ENCODE results near the gene CHCHD10.

Gene CHCHD10

DNA sequence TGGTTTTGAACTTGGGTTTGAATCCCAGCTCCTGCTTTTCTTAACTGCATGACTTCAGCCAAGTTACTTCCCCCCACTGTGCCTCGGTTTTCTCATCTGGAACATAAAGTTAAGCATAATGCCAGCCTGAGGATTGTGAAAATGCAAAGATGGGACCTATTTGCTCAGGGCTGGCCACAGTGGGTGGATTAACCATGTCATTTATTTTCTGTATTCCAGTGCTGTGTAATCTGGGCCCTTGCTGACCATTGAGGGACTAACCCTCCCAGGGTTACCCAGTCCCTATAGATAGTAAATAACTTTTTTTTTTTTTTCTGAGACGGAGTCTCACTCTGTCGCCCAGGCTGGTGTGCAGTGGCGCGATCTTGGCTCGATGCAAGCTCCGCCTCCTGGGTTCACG lies 12.1 kb downstream of the CHCHD10 start:
- no peak for TF ChIP-seq EP300 (IDR thresholded peaks at IDR 0.05; ENCODE audit: borderline replicate concordance)
- TF ChIP-seq CREB1 (IDR thresholded peaks at IDR 0.05; ENCODE audit: low read depth) = no peak
- TF ChIP-seq, protein P1, sequence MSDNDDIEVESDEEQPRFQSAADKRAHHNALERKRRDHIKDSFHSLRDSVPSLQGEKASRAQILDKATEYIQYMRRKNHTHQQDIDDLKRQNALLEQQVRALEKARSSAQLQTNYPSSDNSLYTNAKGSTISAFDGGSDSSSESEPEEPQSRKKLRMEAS (IDR thresholded peaks at IDR 0.05) = no peak
- TF ChIP-seq CEBPB (IDR thresholded peaks at IDR 0.05) = no peak
- TF ChIP-seq, protein P2, sequence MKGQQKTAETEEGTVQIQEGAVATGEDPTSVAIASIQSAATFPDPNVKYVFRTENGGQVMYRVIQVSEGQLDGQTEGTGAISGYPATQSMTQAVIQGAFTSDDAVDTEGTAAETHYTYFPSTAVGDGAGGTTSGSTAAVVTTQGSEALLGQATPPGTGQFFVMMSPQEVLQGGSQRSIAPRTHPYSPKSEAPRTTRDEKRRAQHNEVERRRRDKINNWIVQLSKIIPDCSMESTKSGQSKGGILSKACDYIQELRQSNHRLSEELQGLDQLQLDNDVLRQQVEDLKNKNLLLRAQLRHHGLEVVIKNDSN (IDR thresholded peaks at IDR 0.05) = no peak
- TF ChIP-seq ZBTB7A (IDR thresholded peaks at IDR 0.05; ENCODE audit: low read depth) = no peak
- no peak for TF ChIP-seq NFIC (IDR thresholded peaks at IDR 0.05)
- TF ChIP-seq TCF12 (IDR thresholded peaks at IDR 0.05; ENCODE audit: low read depth) = no peak
- TF ChIP-seq EGR1 (IDR thresholded peaks at IDR 0.05) = no peak
- TF ChIP-seq RAD21 (IDR thresholded peaks at IDR 0.05; ENCODE audit: low read depth) = no peak
- TF ChIP-seq YY1 (IDR thresholded peaks at IDR 0.05; ENCODE audit: low read depth) = no peak
- TF ChIP-seq TAF1 (IDR thresholded peaks at IDR 0.05; ENCODE audit: low read depth) = no peak
- TF ChIP-seq TEAD4 (IDR thresholded peaks at IDR 0.05) = no peak
- TF ChIP-seq, protein P3, sequence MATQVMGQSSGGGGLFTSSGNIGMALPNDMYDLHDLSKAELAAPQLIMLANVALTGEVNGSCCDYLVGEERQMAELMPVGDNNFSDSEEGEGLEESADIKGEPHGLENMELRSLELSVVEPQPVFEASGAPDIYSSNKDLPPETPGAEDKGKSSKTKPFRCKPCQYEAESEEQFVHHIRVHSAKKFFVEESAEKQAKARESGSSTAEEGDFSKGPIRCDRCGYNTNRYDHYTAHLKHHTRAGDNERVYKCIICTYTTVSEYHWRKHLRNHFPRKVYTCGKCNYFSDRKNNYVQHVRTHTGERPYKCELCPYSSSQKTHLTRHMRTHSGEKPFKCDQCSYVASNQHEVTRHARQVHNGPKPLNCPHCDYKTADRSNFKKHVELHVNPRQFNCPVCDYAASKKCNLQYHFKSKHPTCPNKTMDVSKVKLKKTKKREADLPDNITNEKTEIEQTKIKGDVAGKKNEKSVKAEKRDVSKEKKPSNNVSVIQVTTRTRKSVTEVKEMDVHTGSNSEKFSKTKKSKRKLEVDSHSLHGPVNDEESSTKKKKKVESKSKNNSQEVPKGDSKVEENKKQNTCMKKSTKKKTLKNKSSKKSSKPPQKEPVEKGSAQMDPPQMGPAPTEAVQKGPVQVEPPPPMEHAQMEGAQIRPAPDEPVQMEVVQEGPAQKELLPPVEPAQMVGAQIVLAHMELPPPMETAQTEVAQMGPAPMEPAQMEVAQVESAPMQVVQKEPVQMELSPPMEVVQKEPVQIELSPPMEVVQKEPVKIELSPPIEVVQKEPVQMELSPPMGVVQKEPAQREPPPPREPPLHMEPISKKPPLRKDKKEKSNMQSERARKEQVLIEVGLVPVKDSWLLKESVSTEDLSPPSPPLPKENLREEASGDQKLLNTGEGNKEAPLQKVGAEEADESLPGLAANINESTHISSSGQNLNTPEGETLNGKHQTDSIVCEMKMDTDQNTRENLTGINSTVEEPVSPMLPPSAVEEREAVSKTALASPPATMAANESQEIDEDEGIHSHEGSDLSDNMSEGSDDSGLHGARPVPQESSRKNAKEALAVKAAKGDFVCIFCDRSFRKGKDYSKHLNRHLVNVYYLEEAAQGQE (IDR thresholded peaks at IDR 0.05; ENCODE audit: low read depth) = no peak
- no peak for TF ChIP-seq FOXM1 (IDR thresholded peaks at IDR 0.05; ENCODE audit: borderline replicate concordance, low read depth)

DNA sequence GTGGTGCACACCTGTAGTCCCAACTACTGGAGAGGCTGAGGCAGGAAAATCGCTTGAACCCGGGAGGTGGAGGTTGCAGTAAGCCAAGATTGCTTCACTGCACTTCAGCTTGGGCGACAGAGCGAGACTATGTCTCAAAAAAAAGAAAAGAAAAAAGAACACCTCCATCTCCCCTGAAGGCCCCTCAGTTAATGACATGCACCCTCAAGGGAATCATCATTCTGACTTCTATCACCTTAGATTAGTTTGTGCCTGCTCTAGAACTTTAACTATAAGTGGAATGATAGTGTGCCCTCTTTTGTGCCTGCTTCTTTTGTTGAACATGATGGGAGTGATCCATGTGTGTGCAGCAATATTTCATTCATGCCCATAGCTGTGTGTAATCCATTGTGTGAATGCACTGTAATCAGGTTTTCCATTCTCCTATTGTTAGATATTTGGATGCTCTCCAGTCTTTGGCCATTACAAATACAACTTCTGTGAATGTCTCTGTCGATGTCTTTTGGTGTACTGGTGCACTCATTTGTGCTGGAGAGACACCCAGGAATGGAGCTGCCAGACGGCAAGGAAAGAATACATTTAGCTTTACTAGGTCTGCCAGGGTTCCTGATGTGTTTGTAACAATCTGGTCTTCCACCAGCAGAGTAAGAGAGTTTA lies 12.7 kb downstream of the CHCHD10 start:
- TF ChIP-seq NFIC (IDR thresholded peaks at IDR 0.05) (peak; percentile 57), TAF1 (IDR thresholded peaks at IDR 0.05; ENCODE audit: low read depth) (no peak), CEBPB (IDR thresholded peaks at IDR 0.05) (no peak)
- TF ChIP-seq, protein P1 (IDR thresholded peaks at IDR 0.05) = no peak
- TF ChIP-seq, protein P2 (IDR thresholded peaks at IDR 0.05) = no peak

DNA sequence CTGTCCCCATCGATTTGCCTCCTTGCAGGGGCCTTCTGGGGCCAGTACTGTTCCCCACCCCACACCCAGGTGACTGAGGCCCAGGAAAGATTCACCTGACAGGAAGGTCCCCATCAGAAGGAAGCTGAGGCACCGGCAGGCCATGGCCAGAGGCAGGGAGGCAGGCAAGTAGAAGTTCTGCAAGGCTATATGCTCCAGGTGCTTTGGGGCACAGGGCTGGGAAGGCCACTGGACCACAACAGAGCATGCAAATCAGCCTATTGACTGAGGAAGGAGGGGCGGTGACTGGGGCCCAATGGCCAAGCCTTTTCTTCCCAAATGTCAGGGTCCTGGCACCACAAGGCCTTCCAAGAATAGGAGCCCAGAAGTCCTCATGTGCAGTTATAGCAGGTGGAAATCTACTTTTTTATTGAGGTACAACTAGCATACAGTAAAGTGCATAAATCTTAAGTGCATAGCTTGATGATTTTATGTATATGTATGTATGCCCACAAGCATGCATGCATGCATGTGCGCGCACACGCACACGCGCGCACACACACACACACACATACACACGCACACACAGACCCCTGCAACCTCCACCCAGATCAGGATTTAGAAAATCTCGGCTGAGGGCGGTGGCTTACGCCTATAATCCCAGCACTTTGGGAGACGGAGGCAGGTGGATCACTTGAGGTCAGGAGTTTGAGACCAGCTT lies 13.4 kb downstream of the CHCHD10 start, which contains the start of gene VPREB3:
Gene VPREB3, minus strand, starts transcription at position 206 of the 700 bp plus-strand sequence. Its CDS starts 62 bp downstream, at position 144.
- TF ChIP-seq NFIC (IDR thresholded peaks at IDR 0.05) = no peak
- no peak for TF ChIP-seq CREB1 (IDR thresholded peaks at IDR 0.05; ENCODE audit: low read depth)
- no peak for TF ChIP-seq CEBPB (IDR thresholded peaks at IDR 0.05)
- no peak for TF ChIP-seq TCF12 (IDR thresholded peaks at IDR 0.05; ENCODE audit: low read depth)
- TF ChIP-seq, protein P2 (IDR thresholded peaks at IDR 0.05) = no peak
- TF ChIP-seq, protein P1 (IDR thresholded peaks at IDR 0.05) = no peak
- no peak for TF ChIP-seq YY1 (IDR thresholded peaks at IDR 0.05; ENCODE audit: low read depth)

DNA sequence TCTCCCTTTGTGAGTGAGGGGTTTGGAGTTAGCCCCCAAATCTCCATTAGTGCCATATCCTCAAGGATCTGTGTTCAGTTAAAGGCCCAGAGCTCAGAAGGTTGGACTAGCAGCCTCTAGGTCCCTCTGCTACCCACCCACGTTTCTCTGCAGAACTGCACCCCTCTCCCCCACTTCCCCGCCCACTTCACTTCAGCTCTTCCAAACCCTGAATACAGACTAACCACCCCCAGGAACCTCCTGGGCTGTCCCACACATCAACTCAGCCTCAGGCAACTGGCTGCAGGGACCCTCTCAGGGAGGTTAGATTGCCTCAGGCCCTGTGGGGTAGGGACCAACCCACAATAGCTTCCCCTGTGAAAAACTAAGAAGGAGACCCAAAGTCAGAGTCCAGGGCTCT lies 14.4 kb downstream of the CHCHD10 start:
- TF ChIP-seq CREB1 (IDR thresholded peaks at IDR 0.05; ENCODE audit: low read depth) = no peak
- TF ChIP-seq, protein P1 (IDR thresholded peaks at IDR 0.05) = no peak
- no peak for TF ChIP-seq RAD21 (IDR thresholded peaks at IDR 0.05; ENCODE audit: low read depth)
- TF ChIP-seq YY1 (IDR thresholded peaks at IDR 0.05; ENCODE audit: low read depth) = no peak
- TF ChIP-seq ZBTB7A (IDR thresholded peaks at IDR 0.05; ENCODE audit: low read depth) = no peak
- no peak for TF ChIP-seq TEAD4 (IDR thresholded peaks at IDR 0.05)
- TF ChIP-seq TCF12 (IDR thresholded peaks at IDR 0.05; ENCODE audit: low read depth) = no peak
- no peak for TF ChIP-seq TAF1 (IDR thresholded peaks at IDR 0.05; ENCODE audit: low read depth)

DNA sequence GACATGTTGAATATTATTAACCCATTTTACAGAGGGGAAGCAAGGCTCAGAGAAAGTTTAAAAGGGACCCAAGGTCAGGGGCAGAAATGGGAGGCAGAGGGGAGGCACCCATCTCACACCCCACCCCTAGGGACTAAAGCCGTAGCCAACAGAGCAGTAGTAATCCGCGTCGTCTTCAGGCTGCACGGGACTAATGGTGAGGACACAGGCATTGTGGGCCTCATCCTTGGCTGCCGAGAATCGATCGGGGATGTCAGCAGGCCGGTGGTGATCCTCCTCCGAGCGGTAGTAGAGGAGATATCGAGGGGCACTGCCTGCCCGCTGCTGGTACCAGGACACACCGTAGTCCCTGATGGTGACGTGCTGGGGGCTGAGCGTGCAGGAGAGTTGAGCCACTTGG lies 15.0 kb downstream of the CHCHD10 start:
- TF ChIP-seq TEAD4 (IDR thresholded peaks at IDR 0.05) = no peak
- no peak for TF ChIP-seq TCF12 (IDR thresholded peaks at IDR 0.05; ENCODE audit: low read depth)
- TF ChIP-seq, protein P2 (IDR thresholded peaks at IDR 0.05) = no peak

DNA sequence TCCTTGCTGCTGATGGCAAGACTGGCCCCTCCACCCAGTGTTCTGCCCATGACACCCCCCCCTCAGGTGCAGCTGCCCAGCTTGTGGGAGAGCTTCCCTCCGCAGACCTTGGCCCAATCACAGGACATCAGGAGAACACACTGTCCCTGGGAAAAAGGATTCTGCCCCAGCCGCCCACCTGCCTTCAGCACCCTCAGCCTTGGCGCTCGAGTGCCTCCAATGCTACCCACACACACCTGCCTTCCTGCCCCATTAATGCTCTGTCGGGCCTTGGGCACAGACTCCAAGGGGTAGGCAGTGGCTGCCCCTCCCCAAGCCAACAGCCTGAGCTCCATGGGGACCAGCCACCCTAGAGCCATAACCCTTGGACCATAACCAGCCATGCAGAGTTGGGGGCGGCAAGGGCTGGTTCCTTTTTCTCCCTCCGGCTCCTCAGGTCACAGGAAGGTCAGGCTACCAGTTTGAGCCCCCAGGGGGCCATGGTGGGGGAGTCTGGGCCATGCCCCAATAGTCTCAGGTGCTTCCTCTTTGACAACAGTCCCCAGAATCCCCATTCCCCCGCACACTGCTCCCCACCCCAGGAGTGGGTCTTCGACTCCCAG lies 15.6 kb downstream of the CHCHD10 start:
- TF ChIP-seq YY1 (IDR thresholded peaks at IDR 0.05; ENCODE audit: low read depth) = no peak
- TF ChIP-seq, protein P2 (IDR thresholded peaks at IDR 0.05) = no peak
- no peak for TF ChIP-seq TCF12 (IDR thresholded peaks at IDR 0.05; ENCODE audit: low read depth)
- no peak for TF ChIP-seq EP300 (IDR thresholded peaks at IDR 0.05; ENCODE audit: borderline replicate concordance)
- no peak for TF ChIP-seq TEAD4 (IDR thresholded peaks at IDR 0.05)
- TF ChIP-seq CEBPB (IDR thresholded peaks at IDR 0.05) = no peak
- TF ChIP-seq, protein P3 (IDR thresholded peaks at IDR 0.05; ENCODE audit: low read depth) = no peak
- no peak for TF ChIP-seq EGR1 (IDR thresholded peaks at IDR 0.05)
- TF ChIP-seq TAF1 (IDR thresholded peaks at IDR 0.05; ENCODE audit: low read depth) = no peak
- TF ChIP-seq, protein P1 (IDR thresholded peaks at IDR 0.05) = no peak
- TF ChIP-seq NFIC (IDR thresholded peaks at IDR 0.05) = no peak
- TF ChIP-seq CREB1 (IDR thresholded peaks at IDR 0.05; ENCODE audit: low read depth) = no peak
- TF ChIP-seq FOXM1 (IDR thresholded peaks at IDR 0.05; ENCODE audit: borderline replicate concordance, low read depth) = no peak
- TF ChIP-seq RAD21 (IDR thresholded peaks at IDR 0.05; ENCODE audit: low read depth) = no peak
- no peak for TF ChIP-seq ZBTB7A (IDR thresholded peaks at IDR 0.05; ENCODE audit: low read depth)
